ENCODE data around the gene GMDS.

The GMDS gene

DNA sequence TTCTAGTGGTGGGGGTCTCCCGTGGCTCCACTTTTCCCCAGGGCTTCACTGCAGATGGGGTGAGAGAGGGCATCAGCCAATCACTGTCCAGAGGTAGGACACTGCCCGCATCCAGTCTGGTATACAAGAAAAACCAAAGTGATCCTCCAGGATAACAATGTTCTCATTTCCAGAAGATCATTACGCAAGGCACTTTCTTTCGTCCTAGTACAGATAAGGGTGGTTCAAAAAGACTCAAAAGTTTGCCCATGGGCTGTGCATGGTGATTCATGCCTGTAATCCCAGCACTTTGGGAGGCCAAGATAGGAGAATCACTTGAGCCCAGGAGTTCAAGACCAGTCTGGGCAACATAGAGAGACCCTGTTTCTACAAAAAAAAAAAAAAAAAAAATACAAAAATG is 16.4 kb downstream of the GMDS start:
- DNase-seq (ENCODE audit: extremely low read depth, low read depth): no peak
- no peak for TF ChIP-seq CTCF (IDR thresholded peaks at IDR 0.05; ENCODE audit: low read depth, low read length)

GRCh38 chr6:2228392-2228791 is 17.0 kb downstream of the GMDS start:
- TF ChIP-seq CTCF (IDR thresholded peaks at IDR 0.05; ENCODE audit: low read depth, low read length): no peak
- no peak for DNase-seq (ENCODE audit: extremely low read depth, low read depth)

DNA sequence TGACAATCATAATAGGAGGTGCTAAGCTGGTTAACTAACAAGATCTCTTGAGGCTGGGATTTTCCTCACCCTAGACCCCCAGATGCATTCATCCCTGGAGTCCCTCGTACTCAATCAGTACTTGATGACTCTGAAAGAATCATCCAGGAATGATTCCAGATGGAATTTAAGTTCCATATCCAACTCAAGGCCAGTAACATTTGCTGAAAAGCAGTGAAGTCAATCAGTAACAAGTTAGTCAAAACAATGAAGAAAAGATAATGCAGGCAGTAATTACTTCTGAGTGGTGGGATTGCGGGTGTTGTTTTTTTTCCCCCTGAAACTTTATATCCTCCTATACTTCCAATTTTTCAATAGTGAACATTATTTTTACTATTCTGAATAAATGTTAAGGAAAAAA is 18.6 kb downstream of the GMDS start:
- no peak for DNase-seq (ENCODE audit: extremely low read depth, low read depth)
- no peak for TF ChIP-seq CTCF (IDR thresholded peaks at IDR 0.05; ENCODE audit: low read depth, low read length)

DNA sequence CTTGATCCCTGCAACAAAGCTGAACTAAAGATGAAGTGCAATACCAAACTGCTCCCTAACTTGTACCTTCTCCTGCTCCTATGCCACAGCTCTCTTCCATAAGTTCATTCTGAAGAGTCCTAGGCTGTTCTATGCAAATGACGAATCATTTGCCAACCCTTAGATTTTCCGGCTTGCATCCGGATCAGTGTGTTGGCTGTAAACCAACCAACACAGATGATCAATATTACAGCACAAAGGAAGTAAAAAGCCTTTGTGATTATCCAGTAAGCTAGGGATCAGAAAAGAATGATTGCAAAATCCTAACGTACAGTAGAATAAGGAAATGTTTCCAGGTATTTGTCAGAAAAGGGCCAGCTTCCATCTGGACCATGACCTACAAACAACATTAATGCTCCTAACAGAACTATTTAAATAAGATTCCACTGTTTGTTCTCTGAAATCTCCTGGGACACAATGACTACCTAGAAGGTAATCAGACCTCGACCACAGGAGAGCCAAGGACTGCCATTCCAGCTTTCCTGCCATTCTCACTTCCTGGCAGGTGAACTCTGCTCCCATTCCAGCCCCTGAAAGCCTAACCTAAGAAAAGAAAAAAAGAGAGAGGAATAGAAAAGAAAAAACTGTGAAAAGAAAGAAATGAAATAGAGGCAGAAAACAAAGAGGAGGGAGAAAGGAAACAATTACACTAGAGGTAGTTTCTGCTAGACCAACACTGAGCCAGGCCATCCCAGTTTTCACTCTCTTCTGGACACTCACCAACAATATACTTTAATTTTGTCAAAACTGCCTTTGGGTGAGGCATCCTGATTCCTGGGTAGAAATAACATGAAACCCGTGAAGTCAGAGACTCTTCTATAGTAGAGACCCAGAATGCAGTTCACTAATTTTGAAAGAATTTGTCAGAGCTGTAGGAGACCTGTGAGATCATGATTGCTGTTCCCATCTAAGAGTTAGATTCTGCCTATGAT is 19.7 kb downstream of the GMDS start:
- no peak for DNase-seq (ENCODE audit: extremely low read depth, low read depth)
- TF ChIP-seq CTCF (IDR thresholded peaks at IDR 0.05; ENCODE audit: low read depth, low read length): no peak

DNA sequence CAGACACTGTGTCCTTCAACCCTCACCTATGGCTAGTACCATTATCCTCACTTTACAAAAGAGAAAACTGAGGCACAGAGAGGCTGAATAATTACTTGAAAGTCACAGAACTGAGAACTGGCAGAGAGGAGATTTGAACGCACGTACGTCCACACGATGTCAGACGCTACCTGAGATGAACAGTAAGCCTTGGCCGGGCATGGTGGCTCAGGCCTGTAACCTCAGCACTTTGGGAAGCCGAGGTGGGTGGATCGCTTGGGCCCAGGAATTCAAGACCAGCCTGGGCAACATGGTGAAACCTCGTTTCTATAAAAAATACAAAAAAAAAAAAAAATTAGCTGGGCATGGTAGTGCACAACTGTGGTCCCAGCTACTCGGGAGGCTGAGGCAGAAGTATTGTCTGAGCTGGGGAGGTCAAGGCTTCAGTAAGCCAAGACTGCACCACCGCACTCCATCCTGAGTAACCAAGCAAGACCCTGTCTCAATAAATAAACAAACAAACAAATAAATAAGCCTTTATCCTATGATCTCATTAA is 20.5 kb downstream of the GMDS start:
- DNase-seq (ENCODE audit: extremely low read depth, low read depth): no peak
- TF ChIP-seq CTCF (IDR thresholded peaks at IDR 0.05; ENCODE audit: low read depth, low read length): no peak

- no peak for DNase-seq (ENCODE audit: extremely low read depth, low read depth)
- no peak for TF ChIP-seq CTCF (IDR thresholded peaks at IDR 0.05; ENCODE audit: low read depth, low read length)
These were observed 23.0 kb downstream of the GMDS start for GRCh38 chr6:2222275-2222842.

- DNase-seq (ENCODE audit: extremely low read depth, low read depth): no peak
- no peak for TF ChIP-seq CTCF (IDR thresholded peaks at IDR 0.05; ENCODE audit: low read depth, low read length)
These were observed 23.6 kb downstream of the GMDS start for GRCh38 chr6:2221726-2222274.

Measured in AG09319 (cell line).